Mucosa of stomach (tissue), 1 donor: ENCODE data around the gene MAP3K3.

Experiments used
- H3K27me3 ChIP-seq: one replicate; pipeline ENCODE4 v1.7.0; 2013; ENCODE audit warnings: mild to moderate bottlenecking, low read length; ENCODE audit not compliant: control insufficient read depth, insufficient read depth
- H3K36me3 ChIP-seq: one replicate; pipeline ENCODE4 v1.7.0; 2013; ENCODE audit warnings: low read length; ENCODE audit not compliant: control insufficient read depth, insufficient read depth
- H3K4me1 ChIP-seq: one replicate; pipeline ENCODE4 v1.7.0; 2013; ENCODE audit warnings: mild to moderate bottlenecking, low read length; ENCODE audit not compliant: control insufficient read depth, insufficient read depth
- H3K4me3 ChIP-seq: one replicate; pipeline ENCODE4 v1.7.0; 2013; ENCODE audit warnings: low read length
- H3K9ac ChIP-seq: one replicate; pipeline ENCODE4 v1.7.0; 2013; ENCODE audit warnings: mild to moderate bottlenecking, low read length, moderate library complexity
- H3K9me3 ChIP-seq: one replicate; pipeline ENCODE4 v1.7.0; 2013; ENCODE audit warnings: mild to moderate bottlenecking, low read length, moderate library complexity; ENCODE audit not compliant: control insufficient read depth
- donor health status: Pancreatic carcinoma.

The MAP3K3 gene

GRCh38 chr17:63672856-63673255 is 50.6 kb downstream of the MAP3K3 start:
- Histone ChIP-seq H3K4me1 (peaks cover 27% of the 10 kb centered on the region), H3K4me3 (no peak overlapping the region), H3K27me3 (no peaks in the 10 kb centered on the region), H3K9me3 (no peaks in the 10 kb centered on the region), H3K9ac (no peak overlapping the region), H3K36me3 (no peaks in the 10 kb centered on the region)

GRCh38 chr17:63675231-63675606 is 53.0 kb downstream of the MAP3K3 start:
- peak overlapping the region; percentile 0 for H3K4me3 ChIP-seq
- H3K9me3 ChIP-seq = no peaks in the 10 kb centered on the region
- H3K36me3 ChIP-seq = no peaks in the 10 kb centered on the region
- H3K9ac ChIP-seq = peak overlapping the region; percentile 42
- no peaks in the 10 kb centered on the region for H3K27me3 ChIP-seq
- peaks cover 27% of the 10 kb centered on the region for H3K4me1 ChIP-seq

DNA sequence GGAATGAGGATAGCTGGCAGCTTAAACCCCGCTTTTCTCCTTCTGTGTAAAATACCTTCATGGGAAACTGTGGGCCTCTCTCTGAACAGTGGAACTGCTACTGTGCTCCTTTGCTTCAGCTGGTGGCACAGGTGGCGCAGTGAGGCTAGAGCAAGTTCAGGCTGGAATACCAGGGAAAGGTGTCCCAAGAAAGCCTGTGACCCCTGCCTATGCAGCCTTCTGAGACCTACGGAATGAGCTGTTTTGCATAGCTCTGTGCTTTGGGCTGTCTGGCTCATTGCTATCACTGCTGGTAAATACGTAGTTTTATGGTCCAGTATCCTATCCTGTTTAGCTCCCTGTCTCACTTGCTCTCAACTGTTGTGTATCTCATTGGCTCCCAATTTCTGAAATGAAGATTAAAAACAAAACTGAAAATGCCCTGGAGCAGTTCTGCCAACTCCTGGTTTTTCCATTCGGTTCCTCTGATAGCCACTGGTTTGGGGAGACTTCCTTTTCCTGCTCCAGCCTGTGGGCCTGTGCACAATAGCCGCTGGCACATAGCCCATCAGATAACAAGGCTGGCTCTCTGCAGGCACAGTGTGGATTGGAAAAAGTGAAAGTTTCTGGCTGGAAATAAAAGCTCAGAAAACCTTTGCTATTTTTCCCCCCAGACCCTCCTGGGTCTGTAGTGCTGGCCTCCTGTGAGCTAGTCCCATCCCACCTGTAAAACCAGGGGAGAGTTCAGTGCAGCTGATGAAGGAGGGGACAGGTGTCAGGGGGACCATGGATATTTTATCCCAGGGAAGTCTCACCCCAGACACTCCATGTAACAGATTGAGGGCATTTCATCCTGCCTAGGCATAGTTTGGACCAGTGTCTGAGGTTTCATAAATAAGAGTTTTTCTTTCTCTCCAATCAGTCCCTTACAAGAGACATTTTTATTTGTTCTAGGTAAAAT is 53.7 kb downstream of the MAP3K3 start:
- Histone ChIP-seq H3K9ac (peak overlapping the region; percentile 42), H3K9me3 (no peaks in the 10 kb centered on the region), H3K27me3 (no peaks in the 10 kb centered on the region), H3K4me1 (peaks cover 27% of the 10 kb centered on the region), H3K36me3 (no peaks in the 10 kb centered on the region), H3K4me3 (peak overlapping the region; percentile 0)

- no peak overlapping the region for H3K4me3 ChIP-seq
- no peaks in the 10 kb centered on the region for H3K9me3 ChIP-seq
- H3K27me3 ChIP-seq = no peaks in the 10 kb centered on the region
- H3K4me1 ChIP-seq = peaks cover 27% of the 10 kb centered on the region
- peak overlapping the region; percentile 42 for H3K9ac ChIP-seq
- H3K36me3 ChIP-seq = no peaks in the 10 kb centered on the region
These were observed 54.4 kb downstream of the MAP3K3 start for GRCh38 chr17:63676584-63676983.

GRCh38 chr17:63679214-63679613 is 57.0 kb downstream of the MAP3K3 start:
- H3K4me1 ChIP-seq = peaks cover 27% of the 10 kb centered on the region
- H3K27me3 ChIP-seq = no peaks in the 10 kb centered on the region
- no peak overlapping the region for H3K9ac ChIP-seq
- no peaks in the 10 kb centered on the region for H3K9me3 ChIP-seq
- no peaks in the 10 kb centered on the region for H3K36me3 ChIP-seq
- no peak overlapping the region for H3K4me3 ChIP-seq

DNA sequence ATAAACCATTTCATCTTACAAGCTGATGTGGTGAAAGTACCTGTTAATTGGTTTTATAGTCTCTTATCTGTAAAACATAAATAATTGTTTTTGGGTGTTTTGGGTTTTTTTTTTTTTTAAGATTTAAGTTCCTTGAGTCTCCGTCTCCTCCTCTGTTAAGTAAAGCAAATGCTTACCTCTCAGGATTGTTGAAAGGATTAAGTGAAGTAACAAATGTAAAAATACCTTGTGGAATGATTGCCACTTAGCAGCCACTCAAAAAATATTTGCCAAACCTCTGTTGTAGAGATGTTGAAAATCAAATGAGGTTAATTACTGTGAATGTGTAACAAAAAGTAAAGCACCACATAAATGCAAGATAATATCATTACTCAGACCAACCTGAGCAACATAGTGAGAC is 58.5 kb downstream of the MAP3K3 start:
- no peaks in the 10 kb centered on the region for H3K27me3 ChIP-seq
- no peak overlapping the region for H3K9ac ChIP-seq
- H3K4me1 ChIP-seq = peaks cover 12% of the 10 kb centered on the region
- H3K36me3 ChIP-seq = no peaks in the 10 kb centered on the region
- H3K4me3 ChIP-seq = no peak overlapping the region
- no peaks in the 10 kb centered on the region for H3K9me3 ChIP-seq

GRCh38 chr17:63681530-63681929 is 59.3 kb downstream of the MAP3K3 start:
- Histone ChIP-seq H3K27me3 (no peaks in the 10 kb centered on the region), H3K9ac (no peak overlapping the region), H3K4me3 (no peak overlapping the region), H3K36me3 (no peaks in the 10 kb centered on the region), H3K4me1 (peaks cover 4% of the 10 kb centered on the region), H3K9me3 (no peaks in the 10 kb centered on the region)

- Histone ChIP-seq H3K36me3 (no peaks in the 10 kb centered on the region), H3K4me3 (no peak overlapping the region), H3K27me3 (no peaks in the 10 kb centered on the region), H3K9ac (no peak overlapping the region), H3K9me3 (no peaks in the 10 kb centered on the region), H3K4me1 (no peaks in the 10 kb centered on the region)
These were observed 60.2 kb downstream of the MAP3K3 start for GRCh38 chr17:63682441-63682840.

DNA sequence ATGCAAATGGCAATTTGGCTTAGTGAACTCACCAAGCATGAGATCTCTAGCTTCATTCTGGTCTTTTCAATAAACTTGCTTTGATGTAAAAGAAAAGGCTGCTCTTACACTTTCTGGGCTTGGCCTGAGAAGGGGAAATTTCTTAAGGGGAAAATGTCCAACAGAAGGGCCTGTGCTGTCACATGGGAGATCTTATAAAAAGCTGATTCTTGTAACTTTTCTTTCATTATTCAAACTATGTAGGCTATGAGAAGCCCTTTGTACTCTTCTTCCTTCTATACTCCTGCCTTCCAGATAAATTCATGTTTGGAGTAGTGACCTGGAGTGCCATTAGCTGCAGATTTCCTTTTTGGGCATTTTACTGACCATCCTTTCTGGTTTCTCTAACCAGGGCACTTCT is 60.8 kb downstream of the MAP3K3 start:
- Histone ChIP-seq H3K9ac (no peak overlapping the region), H3K9me3 (no peaks in the 10 kb centered on the region), H3K27me3 (no peaks in the 10 kb centered on the region), H3K4me3 (no peak overlapping the region), H3K4me1 (no peaks in the 10 kb centered on the region), H3K36me3 (no peaks in the 10 kb centered on the region)

DNA sequence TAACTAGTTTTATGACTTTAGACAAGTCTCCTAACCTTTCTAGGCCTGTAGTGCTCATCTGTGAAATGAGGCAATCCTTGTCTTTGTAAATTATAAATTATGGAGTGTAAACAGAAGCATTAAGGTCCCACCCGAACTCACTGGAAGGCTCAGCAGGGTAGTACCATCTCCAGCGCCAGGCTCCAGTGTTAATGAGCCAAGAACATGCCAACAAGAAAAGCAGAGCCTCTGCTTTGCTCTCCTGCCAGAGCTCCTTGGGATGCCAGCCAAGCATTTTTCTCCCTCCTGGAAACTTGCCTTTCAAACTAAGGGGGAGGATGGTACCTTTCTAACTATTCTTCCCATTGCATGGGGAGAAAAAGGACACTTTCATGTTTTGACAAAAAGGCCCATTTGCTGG is 62.8 kb downstream of the MAP3K3 start:
- peaks cover 11% of the 10 kb centered on the region for H3K36me3 ChIP-seq
- H3K4me1 ChIP-seq = no peaks in the 10 kb centered on the region
- H3K4me3 ChIP-seq = no peak overlapping the region

GRCh38 chr17:63685578-63685977 is 63.4 kb downstream of the MAP3K3 start:
- Histone ChIP-seq H3K27me3 (no peaks in the 10 kb centered on the region), H3K9ac (no peak overlapping the region), H3K4me3 (no peak overlapping the region), H3K36me3 (peaks cover 11% of the 10 kb centered on the region), H3K4me1 (no peaks in the 10 kb centered on the region), H3K9me3 (no peaks in the 10 kb centered on the region)

More for the DNA sequence above, 62.8 kb downstream of the MAP3K3 start:
- no peak overlapping the region for H3K9ac ChIP-seq
- no peaks in the 10 kb centered on the region for H3K27me3 ChIP-seq
- no peaks in the 10 kb centered on the region for H3K9me3 ChIP-seq

- Histone ChIP-seq H3K9ac (no peak overlapping the region), H3K4me1 (no peaks in the 10 kb centered on the region), H3K27me3 (no peaks in the 10 kb centered on the region), H3K9me3 (no peaks in the 10 kb centered on the region), H3K4me3 (no peak overlapping the region), H3K36me3 (peaks cover 16% of the 10 kb centered on the region)
These were observed 64.0 kb downstream of the MAP3K3 start for GRCh38 chr17:63686138-63686685.
